GF-D8 (cell line): Measurements from ENCODE around the gene E2F4.

Experiments
- DNase-seq: peaks from one replicate; lab custom pipeline; 2025; lab: John Stamatoyannopoulos, UW

The E2F4 gene

DNA sequence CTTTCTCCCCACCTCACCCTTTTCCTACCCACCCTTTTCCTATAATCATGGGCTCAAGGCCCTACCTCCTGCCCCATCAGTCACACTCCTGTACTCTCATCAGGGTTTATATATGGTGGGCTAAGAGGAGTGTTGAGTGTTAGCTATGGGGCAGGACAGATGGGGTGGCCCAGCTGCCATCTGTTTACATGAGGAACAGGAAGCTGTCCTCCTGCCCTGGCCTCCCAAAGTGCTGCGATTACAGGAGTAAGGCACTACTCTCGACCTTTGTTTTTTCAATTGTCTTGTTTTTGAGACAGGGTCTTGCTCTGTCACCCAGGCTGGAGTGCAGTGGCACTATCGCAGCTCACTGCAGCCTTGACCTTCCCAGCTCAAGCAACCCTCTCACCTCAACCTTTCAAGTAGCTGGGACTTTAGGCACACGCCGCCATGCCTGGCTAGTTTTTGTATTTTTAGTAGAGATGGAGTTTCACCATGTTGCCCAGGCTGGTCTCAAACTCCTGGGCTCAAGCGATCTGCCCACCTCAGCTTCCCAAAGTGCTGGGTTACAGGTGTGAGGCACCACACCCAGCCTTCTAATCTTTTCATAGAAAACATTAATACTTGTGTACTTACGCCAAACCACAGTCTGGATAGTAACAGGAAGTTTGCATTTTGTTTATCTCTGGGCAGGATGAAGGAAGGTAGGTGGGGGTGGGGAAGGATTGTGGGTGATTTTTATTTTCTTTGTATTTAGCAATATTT, 33.9 kb upstream of the E2F4 start:
- no peak for DNase-seq

DNA sequence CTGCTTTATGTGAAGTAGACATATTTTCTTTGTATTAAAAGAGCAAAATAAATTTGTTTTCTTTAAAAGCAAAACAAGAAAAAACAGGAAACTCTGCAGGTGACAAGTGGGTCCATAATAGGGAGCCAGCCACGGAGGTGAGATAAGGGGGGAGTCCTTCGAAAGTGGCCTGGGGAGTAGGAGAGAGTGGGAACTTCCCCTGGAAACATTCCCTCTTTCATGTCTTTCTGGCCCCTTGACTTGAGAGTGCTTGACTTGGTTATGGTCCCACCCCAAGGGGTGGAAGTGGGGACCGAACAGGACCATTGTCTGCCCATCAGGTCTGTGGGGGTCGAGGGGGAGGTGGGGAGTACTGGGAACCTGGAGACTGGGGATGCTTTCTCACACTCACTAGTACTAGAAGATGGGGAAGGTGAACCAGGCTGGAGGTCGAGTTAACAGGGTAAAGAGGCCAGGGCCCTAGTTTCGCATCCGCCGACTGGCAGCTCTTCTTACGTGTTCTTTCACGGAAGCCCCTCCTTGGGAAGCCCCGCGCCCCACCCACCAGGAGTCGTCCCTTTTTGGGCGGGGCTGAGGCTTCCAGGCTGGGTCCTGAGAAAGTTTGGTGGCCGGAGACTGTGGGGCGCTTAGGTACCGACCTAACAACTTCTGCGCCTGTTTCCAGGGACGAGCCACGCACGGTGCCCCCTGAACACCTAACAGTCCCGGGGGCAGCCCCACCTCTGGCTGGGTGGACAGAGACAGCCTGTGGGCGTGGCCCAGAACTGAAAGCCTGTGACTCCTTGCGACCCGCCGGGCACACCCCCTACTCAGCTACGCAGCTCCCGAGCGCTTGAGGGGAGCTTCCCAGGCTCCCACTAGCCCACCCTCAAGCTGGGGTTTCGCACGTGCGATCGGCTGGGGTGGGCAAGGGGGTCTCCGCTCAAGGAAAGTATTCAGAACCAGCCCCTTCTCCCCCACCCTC, 33.0 kb upstream of the E2F4 start:
- no peak for DNase-seq

DNA sequence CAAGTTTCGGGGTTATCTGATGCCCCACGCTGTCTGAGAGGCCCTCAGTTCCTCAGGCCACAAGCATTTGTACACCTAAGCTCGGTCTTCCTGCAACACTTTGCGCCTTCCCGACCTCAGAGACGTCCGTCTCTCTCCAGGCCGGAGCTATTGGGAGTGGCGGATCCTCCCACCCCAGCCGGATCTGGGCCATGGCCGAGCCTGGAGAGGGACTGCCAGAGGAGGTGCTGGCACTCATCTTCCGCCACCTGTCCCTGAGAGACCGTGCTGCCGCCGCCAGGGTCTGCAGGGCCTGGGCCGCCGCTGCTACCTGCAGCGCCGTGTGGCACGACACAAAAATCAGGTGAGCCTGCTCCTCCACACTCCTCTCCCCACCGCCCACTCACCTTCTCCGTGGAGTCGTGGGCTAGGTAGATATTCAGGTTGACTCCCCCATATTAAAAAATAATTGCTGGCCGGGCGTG, 30.3 kb upstream of the E2F4 start:
- DNase-seq = no peak

DNA sequence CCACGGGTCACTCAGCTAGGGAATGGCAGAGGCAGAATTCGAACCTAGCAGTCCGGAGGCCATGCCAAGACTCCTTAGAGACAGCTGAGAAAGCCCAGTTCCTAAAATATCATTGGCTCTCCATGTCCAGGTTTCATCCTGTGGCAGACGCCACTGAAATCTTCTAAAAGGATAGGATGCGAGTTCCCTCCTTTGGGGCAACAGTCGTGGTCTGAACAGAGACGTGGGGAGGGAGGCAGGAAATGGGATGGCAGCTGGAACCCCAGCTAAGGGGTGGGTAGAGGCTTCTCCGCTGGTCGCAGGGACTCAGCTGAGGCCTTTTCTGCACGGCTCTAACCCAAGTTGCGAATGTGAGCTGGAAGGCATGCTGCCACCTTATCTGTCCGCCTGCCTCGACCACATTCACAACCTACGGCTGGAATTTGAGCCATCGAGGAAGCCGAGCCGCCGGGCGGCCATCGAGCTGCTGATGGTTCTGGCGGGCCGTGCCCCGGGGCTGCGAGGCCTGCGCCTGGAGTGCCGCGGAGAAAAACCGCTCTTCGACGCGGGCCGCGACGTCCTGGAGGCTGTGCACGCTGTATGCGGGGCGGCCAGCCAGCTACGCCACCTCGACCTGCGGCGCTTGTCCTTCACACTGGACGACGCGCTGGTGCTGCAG, 29.3 kb upstream of the E2F4 start:
- no peak for DNase-seq

DNA sequence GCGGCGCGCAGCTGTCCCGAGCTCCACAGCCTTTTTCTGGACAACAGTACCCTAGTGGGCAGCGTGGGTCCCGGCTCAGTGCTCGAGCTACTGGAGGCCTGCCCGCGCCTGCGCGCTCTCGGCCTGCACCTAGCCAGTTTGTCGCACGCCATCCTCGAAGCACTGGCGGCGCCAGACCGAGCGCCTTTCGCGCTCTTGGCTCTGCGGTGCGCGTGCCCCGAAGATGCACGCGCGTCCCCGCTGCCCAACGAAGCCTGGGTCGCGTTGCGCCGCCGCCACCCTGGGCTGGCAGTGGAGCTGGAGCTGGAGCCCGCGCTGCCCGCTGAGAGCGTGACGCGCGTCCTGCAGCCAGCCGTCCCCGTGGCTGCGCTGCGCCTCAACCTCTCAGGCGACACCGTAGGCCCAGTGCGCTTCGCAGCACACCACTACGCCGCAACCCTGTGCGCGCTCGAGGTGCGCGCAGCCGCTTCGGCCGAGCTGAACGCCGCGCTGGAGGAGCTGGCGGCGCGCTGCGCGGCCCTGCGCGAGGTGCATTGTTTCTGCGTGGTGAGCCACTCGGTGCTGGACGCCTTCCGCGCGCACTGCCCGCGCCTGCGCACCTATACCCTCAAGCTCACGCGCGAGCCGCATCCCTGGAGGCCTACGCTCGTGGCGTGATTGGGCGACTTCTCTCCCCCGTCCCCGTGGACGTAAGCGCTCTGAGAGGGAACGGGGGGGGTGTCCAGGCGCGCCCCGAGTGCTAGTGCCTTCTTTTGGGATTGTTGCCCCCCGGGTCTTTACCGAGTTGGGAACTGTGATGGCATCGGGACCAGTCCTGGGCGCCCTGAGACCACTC, 28.6 kb upstream of the E2F4 start:
- DNase-seq = no peak

DNA sequence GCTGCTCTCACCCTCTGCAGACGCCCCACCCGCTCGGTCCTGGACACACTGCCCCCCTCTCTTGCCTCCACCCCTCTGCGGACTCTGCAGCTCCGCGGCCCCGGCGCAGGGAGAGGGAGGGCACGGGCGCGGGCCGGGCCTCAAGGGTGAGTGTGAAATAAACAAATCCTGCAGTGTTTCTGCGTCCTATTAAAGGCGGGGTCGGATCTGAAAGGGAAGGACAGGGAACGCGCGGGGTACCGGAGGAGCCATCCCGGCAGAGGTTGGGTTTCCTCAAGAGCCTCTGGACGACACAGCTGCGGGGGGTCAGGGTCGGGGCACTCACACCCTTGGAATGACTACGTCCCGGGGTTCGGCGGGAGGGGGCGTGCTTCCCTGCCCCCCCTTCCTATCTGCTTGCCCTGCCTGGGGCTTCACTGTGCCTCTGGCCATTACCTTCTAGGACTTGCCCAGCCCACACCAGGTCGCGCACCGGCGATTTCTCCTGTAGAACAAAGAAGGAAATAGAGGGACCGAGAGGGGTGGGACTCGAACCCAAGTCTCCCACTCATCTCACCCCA, 27.9 kb upstream of the E2F4 start:
- DNase-seq = no peak

DNA sequence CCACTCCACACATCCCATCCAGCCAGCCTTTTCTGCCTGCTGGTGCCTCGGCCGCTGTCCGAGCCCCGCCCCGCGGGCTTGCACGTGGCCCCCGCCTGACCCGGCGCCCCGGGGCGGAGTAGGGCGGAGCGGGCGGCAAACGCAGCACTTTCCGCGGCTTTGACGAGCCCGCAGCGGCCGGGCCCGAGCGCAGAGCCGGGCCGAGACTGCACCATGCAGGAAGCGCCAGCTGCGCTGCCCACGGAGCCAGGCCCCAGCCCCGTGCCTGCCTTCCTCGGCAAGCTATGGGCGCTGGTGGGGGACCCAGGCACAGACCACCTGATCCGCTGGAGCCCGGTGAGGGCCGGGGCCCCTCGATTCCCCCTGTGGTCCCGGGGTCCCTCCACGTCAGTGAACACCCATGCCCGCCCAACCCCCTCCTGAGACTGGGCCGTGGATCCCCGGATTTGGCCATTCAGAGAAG, 27.3 kb upstream of the E2F4 start, which contains the start of gene HSF4:
Gene HSF4 (plus strand): TSS at position 147 of the 463 bp plus-strand sequence. CDS start 67 bp downstream, at position 214.
- no peak for DNase-seq

DNA sequence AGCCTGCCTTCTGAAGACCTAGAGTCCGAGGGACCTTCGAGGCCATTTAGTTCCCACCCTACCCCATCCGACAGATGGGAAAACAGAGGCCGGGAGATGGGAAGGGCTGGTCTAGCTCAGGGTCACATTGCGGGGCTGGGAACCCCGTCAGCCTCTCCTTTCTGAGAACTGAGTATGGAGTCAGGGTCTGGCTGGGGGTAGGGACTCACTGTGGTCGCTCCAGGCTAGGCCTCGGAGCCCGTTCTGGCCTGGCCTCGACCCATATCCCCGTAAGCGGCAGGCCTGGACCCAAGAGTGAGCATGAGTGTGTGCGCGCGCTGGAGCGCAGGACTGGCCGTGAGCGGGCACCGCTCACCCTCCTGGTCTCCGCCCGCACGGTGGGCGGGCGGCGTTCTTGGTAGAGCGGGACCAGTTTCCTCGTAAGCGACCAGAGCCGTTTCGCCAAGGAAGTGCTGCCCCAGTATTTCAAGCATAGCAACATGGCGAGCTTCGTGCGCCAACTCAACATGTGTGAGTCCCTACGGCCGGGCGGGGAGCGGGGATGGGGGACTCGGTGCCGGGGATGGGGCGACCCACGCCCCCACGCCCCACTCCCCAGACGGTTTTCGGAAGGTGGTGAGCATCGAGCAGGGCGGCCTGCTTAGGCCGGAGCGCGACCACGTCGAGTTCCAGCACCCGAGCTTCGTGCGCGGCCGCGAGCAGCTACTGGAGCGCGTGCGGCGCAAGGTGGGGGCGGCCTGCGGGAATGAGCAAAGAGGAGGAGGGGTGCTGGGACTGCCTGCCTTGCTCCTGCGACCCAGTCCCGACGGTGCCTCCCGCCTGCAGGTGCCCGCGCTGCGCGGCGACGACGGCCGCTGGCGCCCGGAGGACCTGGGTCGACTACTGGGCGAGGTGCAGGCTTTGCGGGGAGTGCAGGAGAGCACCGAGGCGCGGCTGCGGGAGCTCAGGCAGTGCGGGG, 26.6 kb upstream of the E2F4 start:
- DNase-seq = no peak

DNA sequence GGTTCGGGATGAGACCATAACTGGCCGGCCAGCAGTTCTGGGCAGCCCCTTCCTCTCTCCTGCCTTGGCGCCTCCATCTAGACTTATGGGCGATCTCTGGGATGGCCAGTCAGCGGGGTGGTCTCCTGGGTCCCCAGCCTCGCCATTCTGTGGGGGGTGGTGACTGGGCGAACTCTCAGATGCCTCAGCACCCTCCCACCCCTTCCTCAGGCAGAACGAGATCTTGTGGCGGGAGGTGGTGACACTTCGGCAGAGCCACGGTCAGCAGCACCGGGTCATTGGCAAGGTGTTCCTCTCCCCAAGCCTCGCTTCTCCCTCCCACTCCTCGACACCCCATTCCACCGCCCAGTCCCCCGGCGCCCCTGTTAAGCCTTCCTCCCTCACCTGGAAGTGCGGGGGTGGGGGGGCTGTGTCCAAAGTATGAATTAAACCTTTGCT, 25.8 kb upstream of the E2F4 start:
- DNase-seq = no peak

DNA sequence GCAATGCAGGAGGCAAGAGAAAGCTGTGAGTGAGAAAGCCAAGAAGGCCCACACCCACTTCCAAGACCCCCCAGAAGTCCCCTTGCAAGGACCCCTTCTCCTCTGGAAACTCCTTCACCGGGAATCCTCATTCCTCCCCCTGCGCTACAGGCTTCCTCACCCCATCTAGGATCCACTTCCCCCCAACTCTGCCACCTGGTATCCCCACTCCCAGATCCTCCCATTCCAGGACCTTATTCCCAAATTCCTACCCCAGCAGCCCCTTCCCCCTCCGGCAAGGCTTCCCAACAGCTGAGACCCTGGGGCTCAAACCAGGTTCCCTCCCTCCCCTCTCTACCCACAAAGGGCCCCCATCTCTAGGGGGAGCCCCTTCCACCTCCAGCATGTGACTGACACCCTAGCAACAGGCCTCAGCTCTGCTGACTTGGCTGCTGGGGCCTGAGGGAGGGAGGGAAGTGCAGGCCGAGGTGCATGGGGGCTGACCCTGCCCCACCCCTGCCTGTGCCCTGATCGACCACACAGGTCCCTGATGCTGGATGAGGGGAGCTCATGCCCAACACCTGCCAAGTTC, 25.3 kb upstream of the E2F4 start:
- no peak for DNase-seq

DNA sequence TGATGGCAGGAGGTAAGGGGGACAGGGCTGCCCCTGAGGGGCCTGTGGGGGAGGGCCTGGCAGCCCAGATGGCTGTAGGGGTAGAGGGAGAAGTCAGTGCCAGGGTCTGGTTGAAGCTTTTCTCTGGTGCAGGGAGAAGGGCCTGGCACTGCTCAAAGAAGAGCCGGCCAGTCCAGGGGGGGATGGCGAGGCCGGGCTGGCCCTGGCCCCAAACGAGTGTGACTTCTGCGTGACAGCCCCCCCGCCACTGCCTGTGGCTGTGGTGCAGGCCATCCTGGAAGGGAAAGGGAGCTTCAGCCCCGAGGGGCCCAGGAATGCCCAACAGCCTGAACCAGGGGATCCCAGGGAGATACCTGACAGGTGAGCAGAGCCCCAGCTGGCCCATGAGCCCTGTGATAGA, 24.4 kb upstream of the E2F4 start:
- DNase-seq = no peak

DNA sequence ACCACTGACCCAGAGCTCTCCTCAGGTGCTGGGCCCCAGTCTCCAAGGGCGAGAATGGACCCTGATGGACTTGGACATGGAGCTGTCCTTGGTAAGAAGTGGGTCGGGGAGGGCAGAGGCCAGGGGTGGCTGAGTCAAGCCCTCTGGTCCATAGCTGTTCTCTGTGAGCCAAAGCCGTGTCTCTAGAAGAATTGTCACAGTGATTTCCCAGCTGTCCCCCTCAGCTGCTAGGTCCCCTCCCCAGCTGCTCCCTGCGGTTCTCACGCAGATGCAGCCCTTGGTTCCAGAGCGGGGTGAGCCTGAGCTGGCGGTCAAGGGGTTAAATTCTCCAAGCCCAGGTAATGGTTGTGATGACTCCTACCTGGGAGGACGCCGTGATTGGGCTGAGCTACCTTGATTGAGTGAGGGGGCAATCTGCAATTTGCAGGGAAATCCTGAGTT, 22.9 kb upstream of the E2F4 start:
- DNase-seq = no peak

DNA sequence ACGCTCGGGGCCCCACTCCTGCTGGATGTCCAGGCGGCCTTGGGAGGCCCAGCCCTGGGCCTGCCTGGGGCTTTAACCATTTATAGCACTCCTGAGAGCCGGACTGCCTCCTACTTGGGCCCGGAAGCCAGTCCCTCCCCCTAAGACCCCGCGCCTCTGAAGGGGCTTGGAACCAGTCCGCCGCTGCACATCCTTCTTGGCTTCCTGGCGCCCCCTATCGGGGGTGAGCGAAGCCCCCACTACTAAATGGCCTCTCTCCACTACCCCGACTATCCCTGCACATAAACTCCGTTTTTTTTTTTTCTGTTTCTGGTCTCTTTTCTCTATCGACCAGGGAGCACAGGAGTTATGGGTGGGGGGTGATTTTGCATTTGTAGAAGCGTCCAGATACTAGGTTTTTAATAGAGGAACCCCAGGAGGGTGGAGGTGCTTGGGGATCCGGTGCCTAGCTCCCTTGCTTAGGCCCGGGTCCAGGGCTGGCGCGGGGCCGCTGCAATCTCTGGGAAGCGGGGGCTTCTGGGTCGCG, 22.2 kb upstream of the E2F4 start:
- DNase-seq = no peak

DNA sequence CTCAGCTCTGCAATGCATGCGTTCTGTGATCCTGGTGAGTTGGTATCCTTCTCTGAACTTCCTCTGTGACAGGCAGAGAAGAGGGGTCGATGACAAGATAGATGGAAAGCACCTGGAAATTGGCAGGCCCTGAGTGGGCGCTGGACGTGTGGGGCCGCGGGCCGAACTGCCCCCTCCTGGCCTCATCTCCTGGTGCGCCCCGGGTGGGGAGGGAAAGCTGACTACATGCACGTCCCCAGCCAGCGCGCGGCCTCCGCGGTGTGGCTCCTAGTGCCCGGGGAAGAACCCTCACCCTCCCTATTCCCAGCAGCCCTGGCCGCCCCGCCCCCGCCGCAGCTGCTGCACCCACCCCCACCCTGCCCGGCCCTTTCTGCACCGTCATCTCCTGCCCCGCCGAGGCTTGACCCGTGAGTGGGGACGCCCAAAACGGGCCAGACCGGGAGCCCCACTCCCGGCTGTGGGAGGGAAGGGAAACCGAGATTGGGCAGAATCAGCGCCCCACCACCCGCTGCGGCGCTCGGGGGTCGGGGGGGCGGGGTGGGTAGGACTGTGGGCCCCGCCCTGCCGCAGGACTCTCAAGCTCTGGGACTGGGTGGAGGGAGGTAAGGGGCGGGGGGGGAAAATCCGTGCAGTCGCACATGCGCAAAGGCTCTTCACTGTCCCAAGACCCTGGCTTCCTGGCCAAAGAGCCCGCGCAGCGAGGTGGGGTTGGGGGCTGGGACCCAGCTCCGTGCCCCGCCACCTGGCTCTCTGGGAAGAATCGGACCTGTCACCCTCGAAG, 21.6 kb upstream of the E2F4 start, which contains the start of gene NOL3:
Gene NOL3 (plus strand): TSS at position 371 of the 781 bp plus-strand sequence.
- peak; percentile 33 for DNase-seq

DNA sequence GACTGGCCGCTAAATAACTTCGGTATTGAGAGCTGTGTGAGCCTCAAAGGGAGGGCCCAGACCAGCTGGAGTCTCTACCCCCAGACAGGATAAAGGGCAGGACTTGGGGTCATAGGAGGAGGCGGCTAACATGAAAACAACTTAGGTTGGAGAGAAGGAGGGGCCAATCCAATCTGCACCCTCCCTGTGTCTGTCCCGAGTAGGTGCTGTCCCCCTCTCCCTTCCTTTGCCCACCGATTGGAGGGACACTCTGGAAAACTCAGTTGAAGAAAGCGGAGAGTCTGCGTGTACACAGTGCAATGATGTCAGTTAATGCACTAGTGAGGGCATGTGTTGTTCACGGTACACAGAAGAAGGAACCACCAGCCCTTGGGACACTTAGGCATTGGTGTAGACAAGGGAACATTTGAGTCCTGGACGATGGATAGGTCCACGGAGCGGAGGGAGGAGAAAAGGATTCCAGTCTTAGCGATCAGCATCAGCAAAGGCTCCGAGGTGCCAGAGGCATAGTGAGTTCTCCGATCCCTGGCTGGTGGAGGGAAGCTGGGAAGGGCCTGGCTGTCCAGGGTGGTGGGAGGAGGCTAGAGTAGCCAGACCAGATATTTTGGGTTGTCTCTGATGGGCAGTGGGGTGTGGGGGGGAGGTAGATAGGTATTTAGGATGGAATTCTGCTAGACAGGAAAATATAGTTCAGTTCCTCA, 20.9 kb upstream of the E2F4 start:
- DNase-seq = no peak

DNA sequence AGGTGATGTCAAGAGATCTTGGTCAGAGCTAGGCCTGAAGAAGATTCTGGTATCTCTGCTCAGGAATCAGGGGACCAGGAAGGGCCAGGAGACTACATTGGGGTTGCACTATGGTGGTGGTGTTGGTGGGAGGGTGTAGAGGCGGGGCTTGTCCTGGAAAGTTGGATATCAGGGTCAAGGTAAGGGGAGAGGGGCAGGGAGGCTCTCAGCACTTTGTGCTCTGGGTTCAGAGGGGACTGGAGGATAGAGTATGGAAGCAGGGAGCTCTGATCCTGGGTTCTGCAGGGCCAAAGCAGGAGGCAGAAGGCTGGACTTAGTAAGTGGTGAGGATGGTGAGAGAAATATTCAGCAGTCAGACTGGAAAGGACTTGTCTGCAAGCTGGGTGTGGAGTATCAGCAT, 18.6 kb upstream of the E2F4 start:
- no peak for DNase-seq
